CD4-positive, alpha-beta T cell treated with Interleukin-4 for 1 hour (primary cell): Measurements from ENCODE around the gene CLASP2.

Experiments
- DNase-seq, 2 donors: peaks; one replicate each; pipeline ENCODE4 v3.0.0-alpha.2; 2020 to 2022

The CLASP2 gene

GRCh38 chr3:33629219-33629618 is 88.8 kb downstream of the CLASP2 start:
- DNase-seq, result no peak

GRCh38 chr3:33624756-33625155 is 93.3 kb downstream of the CLASP2 start:
- DNase-seq, result no peak

GRCh38 chr3:33613041-33613440 is 105.0 kb downstream of the CLASP2 start:
- DNase-seq, result no peak

- no peak for DNase-seq
Observed at GRCh38 chr3:33612607-33613006, 105.4 kb downstream of the CLASP2 start.

DNA sequence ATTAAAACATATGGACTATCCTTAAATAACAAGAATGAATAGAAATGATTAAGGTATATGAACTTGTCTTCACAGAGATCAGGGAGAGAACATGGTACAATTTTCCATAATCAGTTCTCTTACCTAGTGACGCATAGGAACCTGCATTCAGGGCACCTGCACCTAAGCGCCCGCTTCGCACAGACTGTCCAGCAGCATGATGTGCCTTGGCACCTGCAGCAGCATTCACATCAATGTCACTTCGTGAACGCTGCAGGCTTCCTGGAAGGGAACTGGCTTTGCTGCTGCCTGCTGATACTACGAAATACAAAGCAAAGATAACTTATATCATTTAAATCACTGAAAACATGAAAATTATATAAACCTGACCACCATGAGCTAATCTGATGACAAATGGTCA is 115.2 kb downstream of the CLASP2 start:
- no peak for DNase-seq

DNA sequence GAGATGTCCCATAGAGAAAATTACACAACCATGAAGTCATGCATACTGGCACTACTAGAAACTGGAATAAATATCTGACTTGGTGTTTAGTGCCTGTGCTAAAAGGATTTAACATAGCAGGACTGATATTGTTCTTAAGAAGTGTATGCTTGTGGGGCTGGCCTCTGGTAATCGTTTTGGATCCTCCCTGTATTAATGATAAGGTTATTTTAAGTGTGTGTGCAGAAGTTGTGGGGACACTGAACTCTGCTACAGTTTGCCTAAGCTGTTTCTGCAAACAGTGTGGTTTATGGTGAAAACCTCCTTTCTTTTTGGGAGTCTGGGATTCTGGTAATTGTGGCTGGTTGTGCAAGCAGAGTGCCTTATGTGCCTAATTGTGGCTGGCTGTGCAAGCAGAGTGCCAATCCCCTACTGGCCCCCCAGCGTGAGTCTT is 120.8 kb downstream of the CLASP2 start:
- no peak for DNase-seq

- no peak for DNase-seq
Observed at GRCh38 chr3:33592999-33593398, 125.1 kb downstream of the CLASP2 start.

DNA sequence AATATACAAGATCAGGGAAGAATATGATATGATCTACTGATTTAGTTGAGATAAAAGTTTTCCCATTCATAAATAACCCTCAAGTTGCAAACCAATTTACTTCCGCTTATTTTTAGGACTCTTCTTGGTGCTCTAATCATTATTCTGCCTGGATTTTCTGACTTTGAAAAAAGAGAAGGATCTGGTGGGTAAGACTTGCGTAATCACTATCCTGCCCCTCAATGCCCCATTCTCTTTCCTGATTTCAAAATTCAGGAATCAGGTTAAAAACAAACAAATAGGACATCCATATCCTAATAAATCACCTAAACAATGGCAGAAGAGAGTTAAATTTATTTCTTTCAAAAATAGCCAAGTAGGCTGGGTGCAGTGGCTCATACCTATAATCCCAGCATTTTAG is 127.5 kb downstream of the CLASP2 start:
- DNase-seq, result no peak

- DNase-seq, result no peak
Observed at GRCh38 chr3:33586402-33586801, 131.7 kb downstream of the CLASP2 start.

GRCh38 chr3:33582234-33582633 is 135.8 kb downstream of the CLASP2 start:
- no peak for DNase-seq

- no peak for DNase-seq
Observed at GRCh38 chr3:33581666-33582065, 136.4 kb downstream of the CLASP2 start.

- no peak for DNase-seq
Observed at GRCh38 chr3:33579840-33580239, 138.2 kb downstream of the CLASP2 start.

- no peak for DNase-seq
Observed at GRCh38 chr3:33579178-33579510, 138.9 kb downstream of the CLASP2 start.

- no peak for DNase-seq
Observed at GRCh38 chr3:33578325-33579177, 139.5 kb downstream of the CLASP2 start.

- DNase-seq, result no peak
Observed at GRCh38 chr3:33577588-33577987, 140.5 kb downstream of the CLASP2 start.

GRCh38 chr3:33577173-33577572 is 140.9 kb downstream of the CLASP2 start:
- DNase-seq, result no peak

GRCh38 chr3:33575311-33575710 is 142.7 kb downstream of the CLASP2 start:
- DNase-seq, result no peak

- DNase-seq, result no peak
Observed at GRCh38 chr3:33557829-33558228, 160.2 kb downstream of the CLASP2 start.

GRCh38 chr3:33557279-33557678 is 160.8 kb downstream of the CLASP2 start:
- no peak for DNase-seq

DNA sequence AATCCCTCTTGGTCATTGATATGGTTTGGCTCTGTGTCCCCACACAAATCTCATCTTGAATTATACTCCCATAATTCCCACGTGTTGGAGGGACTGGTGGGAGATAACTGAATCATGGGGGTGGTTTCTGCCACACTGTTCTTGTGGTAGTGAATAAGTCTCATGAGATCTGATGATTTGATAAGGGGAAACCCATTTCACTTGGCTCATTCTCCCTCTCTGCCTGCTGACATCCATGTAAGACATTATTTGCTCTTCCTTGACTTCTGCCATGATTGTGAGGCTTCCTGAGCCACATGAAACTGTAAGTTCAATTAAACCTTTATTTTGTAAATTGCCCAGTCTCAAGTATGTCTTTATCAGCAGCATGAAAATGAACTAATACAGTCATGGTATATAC is 171.0 kb downstream of the CLASP2 start:
- DNase-seq, result no peak

DNA sequence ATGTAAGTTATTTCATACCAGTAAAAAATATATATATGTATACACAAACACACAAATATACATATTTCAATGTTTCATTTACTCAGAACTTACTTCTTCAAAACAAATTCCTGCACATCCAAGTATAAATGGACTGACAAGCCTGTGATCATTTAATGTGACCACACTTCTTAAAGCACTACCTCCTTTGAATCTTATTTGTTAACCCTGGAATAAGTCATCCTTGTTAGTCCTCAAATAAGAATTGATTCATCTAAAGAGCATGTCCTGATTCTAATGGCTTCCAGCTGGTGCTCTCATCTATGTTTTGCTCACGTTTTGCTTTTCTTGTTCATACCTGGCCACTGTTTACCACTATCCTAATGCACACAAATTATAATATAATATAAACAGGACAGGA is 173.9 kb downstream of the CLASP2 start:
- DNase-seq, result no peak

DNA sequence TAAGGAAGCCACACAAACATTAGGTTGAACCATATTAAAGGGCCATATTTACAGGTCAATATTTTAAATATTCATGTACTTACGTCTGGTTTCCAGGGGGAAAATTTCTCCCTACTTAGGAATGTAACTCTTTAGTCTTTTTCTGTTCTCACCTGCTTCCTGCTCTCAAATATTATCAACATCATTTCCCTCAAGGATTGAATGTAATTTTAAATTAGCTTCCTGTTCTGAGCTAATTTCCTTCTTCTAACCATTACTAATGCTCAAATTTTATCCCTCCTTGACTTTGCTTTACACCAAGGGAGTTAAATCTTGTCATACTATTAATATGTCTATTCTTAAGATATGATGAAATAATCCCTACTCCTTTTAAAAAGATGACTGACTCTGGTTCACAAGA is 174.5 kb downstream of the CLASP2 start:
- DNase-seq, result no peak

- no peak for DNase-seq
Observed at GRCh38 chr3:33541918-33542317, 176.1 kb downstream of the CLASP2 start.

DNA sequence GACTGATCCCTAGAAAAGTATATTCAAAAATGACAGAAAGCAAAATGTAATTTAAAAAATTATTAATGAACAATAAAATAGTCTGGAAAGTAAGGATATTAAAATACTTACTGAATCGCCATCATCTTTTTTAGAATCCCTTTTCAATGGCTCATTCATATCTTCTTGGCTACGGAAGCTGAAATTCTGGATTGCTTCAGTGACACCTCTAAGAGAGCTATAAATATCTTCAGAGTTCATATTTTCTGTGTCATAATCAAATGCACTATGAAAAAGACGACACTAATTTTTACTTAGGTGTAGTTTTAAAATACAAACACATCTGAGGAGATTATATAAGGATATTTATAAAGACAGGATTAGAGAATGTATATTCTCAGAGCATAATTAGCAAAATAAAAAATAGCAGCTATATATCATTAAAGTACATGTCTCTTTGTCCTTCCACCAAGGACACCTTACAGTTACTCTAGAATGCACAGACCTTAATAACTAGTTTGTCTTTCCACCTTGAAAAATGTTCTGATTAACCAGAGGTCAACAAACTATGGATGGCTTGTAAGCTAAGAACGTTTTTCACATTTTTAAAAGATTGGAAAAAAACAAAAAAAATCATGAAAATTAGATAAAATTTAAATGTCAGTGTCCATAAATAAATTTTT is 179.2 kb downstream of the CLASP2 start:
- no peak for DNase-seq

DNA sequence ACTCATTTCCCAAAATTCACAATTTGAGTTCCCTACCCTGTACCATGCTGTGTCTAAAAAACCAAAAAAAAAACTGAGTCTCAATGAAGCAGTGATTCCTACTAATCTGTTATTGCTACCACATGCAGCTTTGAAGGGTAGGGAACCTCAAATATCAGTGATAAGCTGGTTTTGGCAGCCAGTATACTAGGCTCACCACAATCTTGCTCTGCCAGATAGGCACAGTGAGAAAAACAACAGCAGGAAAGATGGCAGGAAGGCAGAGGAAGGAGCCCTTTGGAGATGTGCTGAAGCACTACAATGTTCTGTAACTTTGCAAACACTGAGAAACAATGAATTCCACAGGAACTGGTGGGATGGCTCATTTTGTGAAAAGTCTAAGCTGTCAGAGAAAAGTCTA is 180.9 kb downstream of the CLASP2 start:
- no peak for DNase-seq
